Esophagus muscularis mucosa (tissue), 4 donors: ENCODE data around the gene HIVEP1. TPM values are rescaled to one million over a fixed set of nuclear protein-coding genes. Genes with fewer than 3 reads are reported as not detected.

Source experiments
- DNase-seq: peaks from one replicate; pipeline ENCODE4 v3.0.0-alpha.2; 2017; ENCODE audit errors: extremely low spot score
- H3K27ac ChIP-seq, 4 donors: fragments of 200-600 bp; sonication (generic); replicated peaks in 1 of 4; 1 replicate in 3 of 4; 2 replicates in 1 of 4; pipeline ENCODE4 v1.5.1; 2016 to 2019; ENCODE audit warnings: mild to moderate bottlenecking in 1 of 4
- H3K27me3 ChIP-seq, 4 donors: fragments of 200-600 bp; sonication (generic); one replicate each; pipeline versions ENCODE4 v1.5.1 to v1.6.0; 2016 to 2019
- H3K36me3 ChIP-seq, 4 donors: fragments of 200-600 bp; sonication (generic); one replicate each; pipeline ENCODE4 v1.5.1; 2016 to 2019
- H3K4me1 ChIP-seq, 4 donors: fragments of 200-600 bp; sonication (generic); one replicate each; pipeline ENCODE4 v1.5.1; 2016 to 2019
- H3K4me3 ChIP-seq, 4 donors: fragments of 200-600 bp; sonication (generic); 1 replicate in 2 of 4; 2 replicates in 2 of 4; pipeline ENCODE4 v1.5.1; 2016 to 2019; ENCODE audit warnings: mild to moderate bottlenecking in 4 of 4, moderate library complexity in 1 of 4
- H3K9me3 ChIP-seq, 4 donors: fragments of 200-600 bp; sonication (generic); 1 replicate in 3 of 4; 2 replicates in 1 of 4; pipeline ENCODE4 v1.5.1; 2016 to 2019
- EP300 ChIP-seq: sonication (generic); formaldehyde crosslinking; IDR thresholded peaks from one replicate; pipeline ENCODE4 v1.6.1; 2017; ENCODE audit warnings: antibody characterized with exemption
- POLR2A ChIP-seq: fragments of 450-650 bp; IDR thresholded peaks from one replicate; pipeline ENCODE4 v1.6.1; 2017; ENCODE audit warnings: antibody characterized with exemption, moderate library complexity, mild to moderate bottlenecking, low read depth
- POLR2AphosphoS5 ChIP-seq, 2 donors: sonication (generic); formaldehyde crosslinking; IDR thresholded peaks; one replicate each; pipeline ENCODE4 v1.6.1; 2017; ENCODE audit warnings: antibody characterized with exemption in 2 of 2
- WGBS: methylation state at CpG from one replicate; pipeline ENCODE4 v1.1.5; 2018; 5-methylcytosine and 5-hydroxymethylcytosine counted together
- intact Hi-C: fragments of 100-400 bp; cut with DNase I; formaldehyde crosslinking; loops from one replicate; pipeline ENCODE4 v1.15.1; 2023
- total RNA-seq, 4 donors: library from RNA; depleted of rRNA; stranded (reverse); fragments of >200 nt; gene quantifications; one replicate each; pipeline versions ENCODE4 v1.1.0 to v1.2.1, GENCODE V29; 2016
- TF ChIP-seq, protein P1 (sequence below), 3 experiments: fragments of 200-600 bp in 2 of 3; fragments of 450-650 bp in 1 of 3; sonication (generic) in 2 of 3; IDR thresholded peaks; one replicate each; pipeline ENCODE4 v1.5.1; 2017 to 2019; ENCODE audit warnings: antibody characterized with exemption in 3 of 3, mild to moderate bottlenecking in 2 of 3, moderate library complexity in 1 of 3

The HIVEP1 gene
- total RNA-seq, 4 donors from 2014 or later = 16.2 to 28.3 (median 25.1) TPM

GRCh38 chr6:12064538-12065071 lies 52.5 kb downstream of the HIVEP1 start:
- no peaks in the 10 kb centered on the region for H3K9me3 ChIP-seq
- 87% methylated on average over 3 of the region's 3 CpGs for WGBS

DNA sequence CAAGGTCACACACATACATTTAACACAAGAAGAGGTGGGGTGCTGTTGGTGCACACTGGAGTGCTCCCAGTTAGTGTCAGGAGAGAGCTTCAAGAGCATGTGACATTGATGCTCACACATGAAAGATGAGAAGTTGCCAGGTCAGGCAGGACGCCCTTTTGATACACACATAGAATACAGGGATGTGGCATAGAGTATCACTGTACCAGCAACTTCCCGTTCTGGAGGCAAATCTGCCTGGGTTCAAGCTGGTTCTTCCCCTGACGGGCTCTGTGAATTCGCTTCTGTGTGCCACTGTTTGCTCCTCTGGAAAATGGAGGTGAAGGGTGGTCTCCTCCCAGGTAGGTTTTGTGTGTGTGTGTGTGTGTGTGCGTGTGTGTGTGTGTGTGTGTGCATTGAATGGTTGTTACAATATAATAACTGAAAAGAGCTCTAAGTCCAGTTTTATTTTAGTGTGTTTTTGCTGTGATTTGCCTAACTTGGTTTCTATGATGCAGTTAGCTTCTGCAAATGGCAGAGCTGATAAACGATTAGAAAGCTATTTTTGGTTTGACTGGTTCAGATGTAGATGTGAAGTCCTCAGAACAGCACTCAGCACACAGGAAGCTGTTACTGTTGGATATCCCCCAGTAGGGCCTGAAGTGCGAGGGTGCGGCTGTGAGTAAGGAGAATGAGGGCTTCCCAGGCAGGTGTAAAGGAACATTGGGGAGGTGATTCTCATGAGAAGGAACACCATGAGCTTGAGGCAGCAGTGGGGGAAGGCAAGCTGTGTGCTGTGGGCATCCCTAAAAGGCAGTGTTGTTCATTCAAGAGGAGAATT lies 53.4 kb downstream of the HIVEP1 start:
- DNase-seq = no peak
- no peak overlapping the region for H3K4me3 ChIP-seq
- H3K4me1 ChIP-seq = peaks cover 12 to 32% (median 17%) of the 10 kb centered on the region in 4 donors
- intact Hi-C loops = no loop called here
- 84% methylated on average over 8 of the region's 8 CpGs for WGBS
- H3K36me3 ChIP-seq = no peaks in the 10 kb centered on the region
- no peaks in the 10 kb centered on the region for H3K9me3 ChIP-seq
- no peaks in the 10 kb centered on the region for H3K27me3 ChIP-seq
- no peak overlapping the region for H3K27ac ChIP-seq
- TF ChIP-seq POLR2AphosphoS5 (IDR thresholded peaks at IDR 0.05) (no peak), POLR2A (no peak), EP300 (no peak)

More at GRCh38 chr6:12064538-12065071, 52.5 kb downstream of the HIVEP1 start:
- no peaks in the 10 kb centered on the region for H3K27me3 ChIP-seq
- H3K4me3 ChIP-seq = no peak overlapping the region
- no peaks in the 10 kb centered on the region for H3K36me3 ChIP-seq
- H3K27ac ChIP-seq = no peak overlapping the region
- peaks cover 12 to 34% (median 17%) of the 10 kb centered on the region in 4 donors for H3K4me1 ChIP-seq
- TF ChIP-seq EP300 = no peak
- no peak for TF ChIP-seq POLR2A
- TF ChIP-seq, protein P1, sequence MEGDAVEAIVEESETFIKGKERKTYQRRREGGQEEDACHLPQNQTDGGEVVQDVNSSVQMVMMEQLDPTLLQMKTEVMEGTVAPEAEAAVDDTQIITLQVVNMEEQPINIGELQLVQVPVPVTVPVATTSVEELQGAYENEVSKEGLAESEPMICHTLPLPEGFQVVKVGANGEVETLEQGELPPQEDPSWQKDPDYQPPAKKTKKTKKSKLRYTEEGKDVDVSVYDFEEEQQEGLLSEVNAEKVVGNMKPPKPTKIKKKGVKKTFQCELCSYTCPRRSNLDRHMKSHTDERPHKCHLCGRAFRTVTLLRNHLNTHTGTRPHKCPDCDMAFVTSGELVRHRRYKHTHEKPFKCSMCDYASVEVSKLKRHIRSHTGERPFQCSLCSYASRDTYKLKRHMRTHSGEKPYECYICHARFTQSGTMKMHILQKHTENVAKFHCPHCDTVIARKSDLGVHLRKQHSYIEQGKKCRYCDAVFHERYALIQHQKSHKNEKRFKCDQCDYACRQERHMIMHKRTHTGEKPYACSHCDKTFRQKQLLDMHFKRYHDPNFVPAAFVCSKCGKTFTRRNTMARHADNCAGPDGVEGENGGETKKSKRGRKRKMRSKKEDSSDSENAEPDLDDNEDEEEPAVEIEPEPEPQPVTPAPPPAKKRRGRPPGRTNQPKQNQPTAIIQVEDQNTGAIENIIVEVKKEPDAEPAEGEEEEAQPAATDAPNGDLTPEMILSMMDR (IDR thresholded peaks at IDR 0.05) = no peak
- TF ChIP-seq POLR2AphosphoS5 (IDR thresholded peaks at IDR 0.05) = no peak
- no peak for DNase-seq
- intact Hi-C loops = no loop called here

DNA sequence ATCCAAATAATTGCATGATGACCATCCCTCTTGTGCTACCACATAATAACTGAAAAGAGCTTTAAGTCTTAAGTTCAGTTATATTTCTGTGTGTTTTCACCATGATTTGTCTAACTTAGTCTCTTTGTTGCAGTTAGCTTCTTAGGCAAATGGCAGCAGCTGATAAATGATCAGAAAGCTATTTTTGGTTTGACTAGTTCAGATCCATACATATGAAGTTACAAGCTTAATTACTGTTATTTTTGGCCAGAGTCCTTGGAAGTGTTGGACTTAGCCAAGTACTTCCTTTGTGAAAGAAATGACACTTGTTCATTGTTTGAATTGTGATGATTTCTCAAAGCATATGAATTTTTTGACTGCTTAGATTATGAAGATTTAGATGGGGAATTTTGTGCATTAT lies 54.2 kb downstream of the HIVEP1 start:
- Histone ChIP-seq H3K36me3 (no peaks in the 10 kb centered on the region), H3K27me3 (no peaks in the 10 kb centered on the region), H3K4me3 (no peak overlapping the region), H3K4me1 (peaks cover 12 to 25% (median 20%) of the 10 kb centered on the region in 4 donors), H3K9me3 (no peaks in the 10 kb centered on the region), H3K27ac (no peak overlapping the region)
- intact Hi-C loops = no loop called here
- no peak for DNase-seq
- TF ChIP-seq POLR2AphosphoS5 (IDR thresholded peaks at IDR 0.05) (no peak), EP300 (no peak), POLR2A (no peak)
- TF ChIP-seq, protein P1 (IDR thresholded peaks at IDR 0.05) = no peak

DNA sequence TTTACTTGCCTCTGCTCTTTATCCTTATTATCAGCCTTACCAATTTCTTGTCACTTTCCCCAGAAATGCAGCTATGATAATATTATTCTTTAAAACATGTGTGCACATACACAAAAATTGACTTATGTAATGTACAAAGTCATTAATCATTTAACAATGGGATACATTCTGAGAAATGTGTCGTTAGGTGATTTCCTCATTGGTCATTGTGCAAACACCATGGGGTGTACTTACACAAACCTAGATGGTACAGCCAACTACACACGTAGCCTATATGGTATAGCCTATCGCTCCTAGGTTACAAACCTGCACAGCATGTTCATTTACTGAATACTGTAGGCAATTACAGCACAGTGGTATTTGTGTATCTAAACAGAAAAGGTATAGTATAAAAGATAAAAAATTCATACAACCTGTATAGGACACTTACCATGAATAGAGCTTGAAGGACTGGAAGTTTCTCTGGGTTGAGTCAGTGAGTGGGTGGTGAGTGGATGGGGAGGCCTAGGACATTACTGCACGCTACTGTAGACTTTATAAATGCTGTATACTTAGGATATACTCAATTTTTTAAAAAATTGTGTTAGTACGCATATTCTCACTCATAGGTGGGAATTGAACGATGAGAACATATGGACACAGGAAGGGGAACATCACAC lies 56.9 kb downstream of the HIVEP1 start:
- Histone ChIP-seq H3K27me3 (no peaks in the 10 kb centered on the region), H3K36me3 (no peaks in the 10 kb centered on the region), H3K4me1 (peaks cover 12 to 24% (median 17%) of the 10 kb centered on the region in 4 donors), H3K9me3 (no peaks in the 10 kb centered on the region), H3K27ac (no peak overlapping the region), H3K4me3 (no peak overlapping the region)
- intact Hi-C loops = no loop called here
- 94% methylated on average over 6 of the region's 6 CpGs for WGBS
- TF ChIP-seq, protein P1 (IDR thresholded peaks at IDR 0.05) = no peak
- TF ChIP-seq EP300 (no peak), POLR2A (no peak), POLR2AphosphoS5 (IDR thresholded peaks at IDR 0.05) (no peak)
- DNase-seq = no peak
